Measurements from ENCODE around the gene NDNF. TPM values are rescaled to one million over a fixed set of nuclear protein-coding genes. Genes with fewer than 3 reads are reported as not detected.

The NDNF gene
- total RNA-seq, 2 donors from 2014 or later, result 5.2 to 5.7 TPM

- DNase-seq (ENCODE audit: low spot score), result no peak
- intact Hi-C loops (cut with DNase I), result loop anchor here (2.0 to 5.0 kb wide), 2 partner anchors 379 to 940 kb away; no protein-coding TSS in a partner anchor
Observed at GRCh38 chr4:121096629-121097028, 24.3 kb upstream of the NDNF start.

GRCh38 chr4:121096191-121096590, 23.9 kb upstream of the NDNF start:
- H3K4me1 ChIP-seq (replicated peaks), result no peaks in the 10 kb centered on the region
- intact Hi-C loops (cut with DNase I), result loop anchor here (2.0 to 5.0 kb wide), 2 partner anchors 379 to 939 kb away; no protein-coding TSS in a partner anchor
- no peak overlapping the region for H3K27ac ChIP-seq
- TF ChIP-seq POLR2AphosphoS5 (IDR thresholded peaks at IDR 0.05) (no peak), CTCF (IDR thresholded peaks at IDR 0.05) (no peak), POLR2A (IDR thresholded peaks at IDR 0.05) (no peak)
- no peaks in the 10 kb centered on the region for H3K9me3 ChIP-seq
- no peaks in the 10 kb centered on the region for H3K27me3 ChIP-seq (replicated peaks; ENCODE audit: insufficient read depth)
- no peaks in the 10 kb centered on the region for H3K36me3 ChIP-seq
- no peak overlapping the region for H3K4me3 ChIP-seq
- DNase-seq (ENCODE audit: low spot score), result no peak

More at GRCh38 chr4:121096629-121097028, 24.3 kb upstream of the NDNF start:
- H3K27me3 ChIP-seq (replicated peaks; ENCODE audit: insufficient read depth), result no peaks in the 10 kb centered on the region
- no peak overlapping the region for H3K4me3 ChIP-seq
- H3K4me1 ChIP-seq (replicated peaks), result no peaks in the 10 kb centered on the region
- 24% methylated on average over 2 of the region's 2 CpGs for WGBS
- peak; percentile 21 to 67 (median 58) for TF ChIP-seq CTCF (IDR thresholded peaks at IDR 0.05)
- TF ChIP-seq POLR2A (IDR thresholded peaks at IDR 0.05), result no peak
- no peak for TF ChIP-seq POLR2AphosphoS5 (IDR thresholded peaks at IDR 0.05)
- H3K9me3 ChIP-seq, result no peaks in the 10 kb centered on the region
- no peaks in the 10 kb centered on the region for H3K36me3 ChIP-seq
- H3K27ac ChIP-seq, result no peak overlapping the region

GRCh38 chr4:121094297-121094966, 22.1 kb upstream of the NDNF start:
- H3K4me3 ChIP-seq, result no peak overlapping the region
- 90% methylated on average over 3 of the region's 3 CpGs for WGBS
- H3K4me1 ChIP-seq (replicated peaks), result no peaks in the 10 kb centered on the region
- intact Hi-C loops (cut with DNase I), result loop anchor here (5.0 kb wide), 1 partner anchor 1022 kb away; no protein-coding TSS in a partner anchor
- TF ChIP-seq POLR2AphosphoS5 (IDR thresholded peaks at IDR 0.05), result no peak
- no peak for TF ChIP-seq CTCF (IDR thresholded peaks at IDR 0.05)
- no peak for TF ChIP-seq POLR2A (IDR thresholded peaks at IDR 0.05)
- H3K27me3 ChIP-seq (replicated peaks; ENCODE audit: insufficient read depth), result no peaks in the 10 kb centered on the region
- DNase-seq (ENCODE audit: low spot score), result no peak
- no peak overlapping the region for H3K27ac ChIP-seq
- no peaks in the 10 kb centered on the region for H3K36me3 ChIP-seq
- no peaks in the 10 kb centered on the region for H3K9me3 ChIP-seq

- H3K9me3 ChIP-seq, result no peaks in the 10 kb centered on the region
- H3K4me1 ChIP-seq (replicated peaks), result no peaks in the 10 kb centered on the region
- TF ChIP-seq POLR2A (IDR thresholded peaks at IDR 0.05), result no peak
- no peak for TF ChIP-seq CTCF (IDR thresholded peaks at IDR 0.05)
- no peak for TF ChIP-seq POLR2AphosphoS5 (IDR thresholded peaks at IDR 0.05)
- no peak overlapping the region for H3K4me3 ChIP-seq
- intact Hi-C loops (cut with DNase I), result loop anchor here (5.0 kb wide), 1 partner anchor 1021 kb away; no protein-coding TSS in a partner anchor
- H3K27me3 ChIP-seq (replicated peaks; ENCODE audit: insufficient read depth), result no peaks in the 10 kb centered on the region
- DNase-seq (ENCODE audit: low spot score), result no peak
- H3K27ac ChIP-seq, result no peak overlapping the region
- H3K36me3 ChIP-seq, result no peaks in the 10 kb centered on the region
Observed at GRCh38 chr4:121093261-121093660, 20.9 kb upstream of the NDNF start.

- no peak for DNase-seq (ENCODE audit: low spot score)
- intact Hi-C loops (cut with DNase I), result loop anchor here (5.0 kb wide), 1 partner anchor 1020 kb away; no protein-coding TSS in a partner anchor
- Histone ChIP-seq H3K27ac (no peak overlapping the region), H3K27me3 (replicated peaks; ENCODE audit: insufficient read depth) (no peaks in the 10 kb centered on the region), H3K4me3 (no peak overlapping the region), H3K36me3 (no peaks in the 10 kb centered on the region), H3K4me1 (replicated peaks) (no peaks in the 10 kb centered on the region), H3K9me3 (no peaks in the 10 kb centered on the region)
- TF ChIP-seq CTCF (IDR thresholded peaks at IDR 0.05), result no peak
- TF ChIP-seq POLR2A (IDR thresholded peaks at IDR 0.05), result no peak
- TF ChIP-seq POLR2AphosphoS5 (IDR thresholded peaks at IDR 0.05), result no peak
Observed at GRCh38 chr4:121091941-121092340, 19.6 kb upstream of the NDNF start.

Measured in prostate gland (tissue), 2 donors.